Sigmoid colon (tissue), 4 donors: ENCODE data around the gene SNX21.

ENCODE experiments used
- CTCF ChIP-seq, 4 experiments: fragments of 450-650 bp in 3 of 4; fragments of 200-600 bp in 1 of 4; IDR thresholded peaks; one replicate each; pipeline ENCODE4 v1.5.1; 2016 to 2019; ENCODE audit warnings: antibody characterized with exemption in 4 of 4, mild to moderate bottlenecking in 3 of 4, moderate library complexity in 2 of 4
- POLR2A ChIP-seq, 2 donors: fragments of 450-650 bp; IDR thresholded peaks; one replicate each; pipeline ENCODE4 v1.6.1; 2016; ENCODE audit warnings: antibody characterized with exemption in 2 of 2, mild to moderate bottlenecking in 2 of 2, moderate library complexity in 2 of 2
- POLR2AphosphoS5 ChIP-seq, 4 donors: sonication (generic); formaldehyde crosslinking; IDR thresholded peaks; one replicate each; pipeline ENCODE4 v1.6.1; 2017; ENCODE audit warnings: antibody characterized with exemption in 4 of 4

DNA sequence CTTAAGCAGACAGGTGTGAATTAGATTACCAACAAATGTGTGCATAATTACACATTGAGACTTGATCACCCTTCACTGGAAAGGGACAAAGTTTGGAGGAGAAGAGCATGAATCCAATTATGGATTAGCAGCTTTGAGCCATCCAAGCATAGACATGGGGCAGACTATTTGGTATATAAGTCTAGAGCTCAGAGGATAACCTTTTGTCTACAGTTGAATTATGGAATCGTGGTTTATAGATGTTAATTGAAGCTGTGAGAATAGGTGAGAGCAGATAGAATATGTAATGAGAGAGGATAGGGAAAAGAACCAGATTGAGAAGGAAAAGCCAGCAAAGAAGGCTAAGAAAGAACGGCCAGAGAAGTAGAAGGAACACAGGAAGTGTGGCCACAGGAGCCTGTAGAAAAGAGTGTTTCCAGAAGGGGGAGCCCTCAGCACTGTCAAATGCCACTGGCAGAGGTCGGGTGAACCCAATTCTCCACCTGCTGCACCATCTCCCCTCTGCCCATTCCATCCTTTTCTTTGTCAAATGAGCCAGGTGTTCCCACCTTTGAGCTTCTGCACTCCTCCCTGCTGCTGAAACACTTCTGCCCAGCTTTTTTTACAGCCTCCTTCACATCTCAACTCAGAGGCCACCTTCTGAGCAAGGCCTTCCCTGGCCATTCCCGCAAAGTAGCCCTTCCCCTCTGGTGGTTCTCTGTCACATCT lies 34.5 kb upstream of the SNX21 start:
- TF ChIP-seq CTCF (IDR thresholded peaks at IDR 0.05) (peak; percentile 25 to 72 (median 66)), POLR2A (IDR thresholded peaks at IDR 0.05) (no peak), POLR2AphosphoS5 (IDR thresholded peaks at IDR 0.05) (no peak)
